Fibroblast of lung (primary cell): ENCODE results near the gene CPTP. TPM values are rescaled to one million over a fixed set of nuclear protein-coding genes. Genes with fewer than 3 reads are reported as not detected.

Experiments
- DNase-seq, 2 donors: peaks; one replicate each; pipeline versions ENCODE4 v3.0.0 to v3.0.0-alpha.2; 2010; ENCODE audit warnings: low read depth in 2 of 2
- H2AFZ ChIP-seq: 2 replicates; pipeline ENCODE4 v1.5.1; 2012; ENCODE audit warnings: low read length, control low read depth, inconsistent platforms
- H3K27ac ChIP-seq: 2 replicates; pipeline ENCODE4 v1.5.1; 2011; ENCODE audit warnings: low read length, control low read depth; ENCODE audit not compliant: insufficient read depth
- H3K27me3 ChIP-seq: 2 replicates; pipeline ENCODE4 v1.5.1; 2011; ENCODE audit warnings: mild to moderate bottlenecking, low read length; ENCODE audit not compliant: control insufficient read depth, insufficient read depth
- H3K36me3 ChIP-seq: 2 replicates; pipeline ENCODE4 v1.5.1; 2011; ENCODE audit warnings: low read length; ENCODE audit not compliant: control insufficient read depth, insufficient read depth
- H3K4me1 ChIP-seq: 2 replicates; pipeline ENCODE4 v1.5.1; 2011; ENCODE audit warnings: low read length; ENCODE audit not compliant: control insufficient read depth, insufficient read depth; ENCODE audit errors: extremely low read depth
- H3K4me2 ChIP-seq: 2 replicates; pipeline ENCODE4 v1.5.1; 2011; ENCODE audit warnings: low read length, control low read depth; ENCODE audit not compliant: insufficient read depth; ENCODE audit errors: extremely low read depth
- H3K4me3 ChIP-seq, 4 experiments: fragments of 200-600 bp in 1 of 4; sonication (generic) in 1 of 4; replicated peaks in 1 of 4; 2 replicates each; pipeline ENCODE4 v1.5.1; 2011 to 2016; ENCODE audit warnings: low read length in 4 of 4, low read depth in 3 of 4, mild to moderate bottlenecking in 3 of 4, control low read depth in 2 of 4, inconsistent platforms in 1 of 4, mixed read lengths in 1 of 4; ENCODE audit not compliant: insufficient read depth in 1 of 4; ENCODE audit errors: control extremely low read depth in 1 of 4
- H3K79me2 ChIP-seq: 2 replicates; pipeline ENCODE4 v1.5.1; 2012; ENCODE audit warnings: mild to moderate bottlenecking, low read length, inconsistent platforms; ENCODE audit not compliant: control insufficient read depth, insufficient read depth
- H3K9ac ChIP-seq: 2 replicates; pipeline ENCODE4 v1.5.1; 2011; ENCODE audit warnings: mild to moderate bottlenecking, low read length, control low read depth; ENCODE audit not compliant: insufficient read depth
- H3K9me3 ChIP-seq: 2 replicates; pipeline ENCODE4 v1.5.1; 2012; ENCODE audit warnings: low read depth, low read length; ENCODE audit not compliant: control insufficient read depth, insufficient read depth
- H4K20me1 ChIP-seq: 2 replicates; pipeline ENCODE4 v1.5.1; 2011; ENCODE audit warnings: low read length; ENCODE audit not compliant: control insufficient read depth, insufficient read depth; ENCODE audit errors: extremely low read depth
- CTCF ChIP-seq, 2 donors: IDR thresholded peaks in 1 of 2; conservative IDR thresholded peaks in 1 of 2; 1 replicate in 1 of 2; 2 replicates in 1 of 2; pipeline ENCODE4 v1.5.1; 2011 to 2012; ENCODE audit warnings: low read length in 2 of 2, control low read depth in 1 of 2, inconsistent platforms in 1 of 2, low read depth in 1 of 2, mild to moderate bottlenecking in 1 of 2
- EZH2 ChIP-seq: IDR thresholded peaks from 2 replicates; pipeline ENCODE4 v1.5.1; 2012; ENCODE audit warnings: low read length, control low read depth, mild to moderate bottlenecking; ENCODE audit errors: missing control alignments
- polyA plus RNA-seq, 2 donors: library from polyadenylated mRNA; depleted of rRNA in 1 of 2; stranded (reverse) in 1 of 2; unstranded in 1 of 2; fragments of >200 nt; gene quantifications; 2 replicates each; pipeline ENCODE4 v1.2.1, GENCODE V29; 2011 to 2012; ENCODE audit warnings: missing spikeins in 1 of 2
- total RNA-seq: library from RNA; depleted of rRNA; stranded (reverse); fragments of >200 nt; gene quantifications from 2 replicates; pipeline ENCODE4 v1.2.1, GENCODE V29; 2014

The CPTP gene
- total and polyA plus RNA-seq, 2 donors (not counting 1 experiment from before 2014, with no cell fraction given) = 6.0 to 10.1 TPM

- H3K9me3 ChIP-seq = no peaks in the 10 kb centered on the region
- TF ChIP-seq CTCF (conservative IDR thresholded peaks at IDR 0.05 in 1 of 2, IDR thresholded peaks at IDR 0.05 in 1 of 2; ENCODE audit: low read depth in 1 of 2, low read length in 2 of 2) (no peak), EZH2 (no peak)
- H3K4me2 ChIP-seq = peak overlapping the region; percentile 89
- peak overlapping the region; percentile 74 to 82 (median 78) for H3K4me3 ChIP-seq
- H3K4me1 ChIP-seq = peaks cover 32% of the 10 kb centered on the region
- no peak overlapping the region for H3K9ac ChIP-seq
- DNase-seq = no peak
- H3K27me3 ChIP-seq = no peaks in the 10 kb centered on the region
- no peaks in the 10 kb centered on the region for H4K20me1 ChIP-seq
- peaks cover 69% of the 10 kb centered on the region for H3K79me2 ChIP-seq
- no peaks in the 10 kb centered on the region for H3K36me3 ChIP-seq
- no peak overlapping the region for H3K27ac ChIP-seq
- H2AFZ ChIP-seq = no peak overlapping the region
These were observed 22.5 kb downstream of the CPTP start for GRCh38 chr1:1347026-1347595.

- Histone ChIP-seq H2AFZ (no peak overlapping the region), H3K4me1 (peaks cover 39% of the 10 kb centered on the region), H3K4me3 (peak overlapping the region; percentile 74 to 82 (median 78)), H3K36me3 (peaks cover 5% of the 10 kb centered on the region), H4K20me1 (no peaks in the 10 kb centered on the region), H3K27ac (peak overlapping the region; percentile 66), H3K27me3 (no peaks in the 10 kb centered on the region), H3K9me3 (no peaks in the 10 kb centered on the region), H3K4me2 (peak overlapping the region; percentile 89), H3K9ac (peak overlapping the region; percentile 69), H3K79me2 (peaks cover 69% of the 10 kb centered on the region)
- peak in 1 of 2 donors; percentile 45 for DNase-seq
- no peak for TF ChIP-seq EZH2
- no peak for TF ChIP-seq CTCF (conservative IDR thresholded peaks at IDR 0.05 in 1 of 2, IDR thresholded peaks at IDR 0.05 in 1 of 2; ENCODE audit: low read depth in 1 of 2, low read length in 2 of 2)
These were observed 23.2 kb downstream of the CPTP start for GRCh38 chr1:1347663-1348419.

- H3K79me2 ChIP-seq = peaks cover 69% of the 10 kb centered on the region
- peak overlapping the region; percentile 66 for H3K27ac ChIP-seq
- H3K9me3 ChIP-seq = no peaks in the 10 kb centered on the region
- peak overlapping the region; percentile 89 for H3K4me2 ChIP-seq
- H3K9ac ChIP-seq = peak overlapping the region; percentile 69
- no peak for TF ChIP-seq CTCF (conservative IDR thresholded peaks at IDR 0.05 in 1 of 2, IDR thresholded peaks at IDR 0.05 in 1 of 2; ENCODE audit: low read depth in 1 of 2, low read length in 2 of 2)
- no peak for TF ChIP-seq EZH2
- H3K36me3 ChIP-seq = peaks cover 12% of the 10 kb centered on the region
- H3K4me3 ChIP-seq = peak overlapping the region; percentile 74 to 82 (median 78)
- no peaks in the 10 kb centered on the region for H3K27me3 ChIP-seq
- peaks cover 40% of the 10 kb centered on the region for H3K4me1 ChIP-seq
- H2AFZ ChIP-seq = no peak overlapping the region
- peak; percentile 49 to 54 for DNase-seq
- H4K20me1 ChIP-seq = no peaks in the 10 kb centered on the region
These were observed 24.0 kb downstream of the CPTP start for GRCh38 chr1:1348420-1349255.
